Hematopoietic multipotent progenitor cell treated with erythropoietin and hydrocortisone succinate and interleukin-3 and kit ligand, for 15 days (in vitro differentiated cells): ENCODE measurements around the gene DNAJB14.
"Not testable (repeated sequence)": the region's sequence is repeated elsewhere in the genome, so short reads cannot be mapped to it uniquely, and the experiment has no call there.

ENCODE experiments used
- DNase-seq: peaks from one replicate; pipeline ENCODE4 v3.0.0-alpha.2; 2015; ENCODE audit warnings: low spot score

Gene DNAJB14

GRCh38 chr4:99946356-99947189 is at the start of gene DNAJB14:
DNAJB14 (minus strand) TSS chr4:99946618; CDS start chr4:99946571, 47 bp downstream.
- DNase-seq: peak; percentile 72

DNA sequence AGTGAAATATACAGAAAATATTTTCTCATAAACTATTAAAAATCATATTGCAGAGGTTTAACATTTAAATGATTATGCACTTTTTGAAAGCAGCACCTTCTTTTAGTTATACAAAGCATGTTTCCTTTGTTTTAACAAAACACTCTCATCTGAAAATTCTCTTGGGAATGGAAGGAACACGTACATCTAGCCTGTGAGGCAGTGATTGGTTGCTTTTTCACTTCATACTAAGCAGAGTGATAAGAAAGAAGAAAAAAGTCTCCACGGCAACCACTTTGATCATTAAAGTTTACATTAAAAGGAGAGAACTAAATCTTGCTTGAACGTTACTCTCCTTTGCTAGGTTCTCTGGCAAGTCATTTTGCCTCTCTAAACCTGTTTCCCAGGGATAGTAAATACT is 45.3 kb upstream of the DNAJB14 start:
- DNase-seq: no peak

DNA sequence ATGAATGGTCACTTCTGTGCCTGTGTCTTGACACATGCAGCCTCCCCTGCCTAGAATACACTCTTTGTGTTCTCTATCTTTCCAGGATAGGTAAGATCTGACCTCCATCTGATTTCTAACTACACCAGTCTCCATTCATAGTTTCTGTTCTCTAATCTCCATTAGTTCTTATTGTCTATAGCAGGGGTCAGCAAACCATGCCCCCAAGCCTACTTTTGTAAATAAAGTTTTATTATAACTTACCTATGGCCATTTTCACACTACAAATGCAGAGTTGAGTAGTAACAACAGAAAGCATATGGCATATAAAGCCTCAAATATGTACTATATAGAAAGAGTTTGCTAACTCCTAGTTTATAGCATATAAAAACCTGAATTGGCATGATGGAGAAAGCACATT is 41.3 kb upstream of the DNAJB14 start:
- DNase-seq: no peak

- DNase-seq: no peak
Observed at GRCh38 chr4:99986792-99987191, 40.4 kb upstream of the DNAJB14 start.

- no peak for DNase-seq
Observed at GRCh38 chr4:99983289-99983943, 37.0 kb upstream of the DNAJB14 start.

DNA sequence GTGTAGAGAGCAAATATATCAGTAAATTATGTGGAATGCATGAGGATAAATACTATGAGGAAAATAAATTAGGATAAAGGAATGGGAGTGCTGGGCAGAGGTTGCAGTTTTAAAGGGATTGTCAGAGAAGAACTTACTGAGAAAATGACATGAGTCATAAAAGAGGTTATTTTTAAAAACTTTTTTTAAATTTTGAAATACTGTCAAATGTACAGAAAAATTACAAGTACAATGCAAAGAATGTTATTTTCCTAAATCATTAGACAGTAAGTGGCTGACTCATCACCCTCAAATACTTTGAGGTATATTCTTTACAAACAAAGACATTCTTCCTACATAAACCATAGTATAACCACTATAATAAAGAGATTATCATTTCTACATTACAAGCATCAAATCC is 33.5 kb upstream of the DNAJB14 start:
- no peak for DNase-seq

DNA sequence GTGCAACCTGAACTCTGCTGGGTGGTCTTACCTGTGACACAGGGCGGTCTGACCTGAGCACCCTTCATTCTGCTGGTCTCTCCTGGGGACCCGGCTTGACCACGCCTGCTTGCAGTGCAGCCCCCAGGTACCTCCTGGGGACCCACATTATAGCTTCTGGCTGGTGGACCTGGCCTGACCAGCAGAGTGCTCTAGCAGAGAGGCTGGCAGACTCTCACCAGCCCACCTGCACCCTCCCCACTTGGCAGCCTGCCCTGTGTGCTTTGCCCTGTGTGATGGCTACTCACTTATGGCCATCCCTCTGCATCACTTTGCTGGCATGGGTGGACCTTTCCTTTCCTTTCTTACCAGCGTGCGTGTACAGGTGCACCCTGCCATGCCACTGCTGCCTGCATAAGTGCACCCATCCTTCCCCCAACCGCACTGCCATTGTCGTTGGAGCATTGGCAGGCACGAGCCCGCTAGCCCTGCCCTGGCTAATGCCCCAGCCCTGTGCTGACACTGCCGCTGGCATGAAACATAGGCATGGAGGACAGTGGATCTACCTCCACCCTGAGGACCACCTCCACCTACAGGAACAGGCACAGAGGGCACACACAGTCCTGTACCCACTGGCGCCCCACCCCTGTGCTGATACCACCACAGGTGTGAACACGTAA is 25.2 kb upstream of the DNAJB14 start:
- no peak for DNase-seq

GRCh38 chr4:99968330-99968729 is 21.9 kb upstream of the DNAJB14 start:
- DNase-seq: no peak

DNA sequence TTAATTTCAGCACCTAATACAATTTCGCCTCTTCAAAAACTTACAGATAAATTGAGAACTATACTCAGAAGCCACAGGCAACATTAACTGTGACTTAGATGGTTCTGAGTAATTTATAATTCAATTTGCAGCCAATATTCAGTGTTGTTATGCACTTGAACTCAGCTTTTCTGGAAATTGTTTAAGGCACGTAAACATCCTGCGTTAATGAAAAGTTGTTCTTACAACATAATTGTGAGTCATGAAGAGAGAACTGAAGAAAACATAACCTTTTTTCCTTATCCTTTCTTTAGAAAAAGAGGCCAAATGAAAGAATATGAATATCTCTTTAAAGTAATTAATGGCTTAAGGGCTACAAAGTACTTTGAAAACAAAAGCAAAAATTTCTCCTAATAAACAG is 20.3 kb upstream of the DNAJB14 start:
- DNase-seq: no peak

- DNase-seq: no peak
Observed at GRCh38 chr4:99965674-99966350, 19.4 kb upstream of the DNAJB14 start.

DNA sequence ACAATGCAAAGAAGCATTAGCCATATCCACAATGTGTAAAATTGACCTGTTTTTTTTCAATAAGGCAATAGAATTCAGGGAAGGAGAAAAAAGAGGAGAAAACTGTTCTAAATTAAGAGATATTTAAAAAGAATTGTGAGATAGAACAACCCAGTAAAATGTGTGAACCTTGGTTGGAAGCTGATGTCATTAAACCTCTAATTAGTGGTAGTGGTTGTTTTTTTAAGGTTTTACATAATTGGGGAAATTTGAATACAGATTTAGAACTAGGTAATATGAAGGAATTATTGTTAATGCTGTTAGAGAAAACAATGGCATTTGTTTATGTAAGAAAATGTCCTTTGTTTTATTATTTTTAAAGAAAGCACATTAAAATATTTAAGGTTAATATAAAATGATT is 18.8 kb upstream of the DNAJB14 start:
- DNase-seq: no peak

- DNase-seq: no peak
Observed at GRCh38 chr4:99961711-99962110, 15.3 kb upstream of the DNAJB14 start.

DNA sequence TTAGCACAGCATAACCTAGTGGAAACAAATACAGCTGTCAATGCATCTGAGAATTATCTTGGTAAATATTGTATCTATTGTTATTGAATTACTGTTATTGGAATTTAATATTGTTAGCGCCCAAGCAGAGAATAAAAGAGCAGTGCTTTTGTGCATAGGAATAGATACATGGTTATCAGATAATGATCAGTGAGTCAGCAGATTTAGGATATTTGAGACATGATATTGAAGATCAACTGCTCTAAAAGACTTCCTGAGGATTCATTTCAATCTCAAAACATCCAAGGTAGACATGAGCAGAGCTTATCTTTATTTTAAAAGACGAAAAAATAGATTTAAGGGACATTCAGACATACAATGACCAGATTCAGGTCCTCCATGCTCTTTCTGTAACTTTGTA is 14.2 kb upstream of the DNAJB14 start:
- DNase-seq: no peak

GRCh38 chr4:99958207-99958606 is 11.8 kb upstream of the DNAJB14 start:
- not testable (repeated sequence) for DNase-seq

DNA sequence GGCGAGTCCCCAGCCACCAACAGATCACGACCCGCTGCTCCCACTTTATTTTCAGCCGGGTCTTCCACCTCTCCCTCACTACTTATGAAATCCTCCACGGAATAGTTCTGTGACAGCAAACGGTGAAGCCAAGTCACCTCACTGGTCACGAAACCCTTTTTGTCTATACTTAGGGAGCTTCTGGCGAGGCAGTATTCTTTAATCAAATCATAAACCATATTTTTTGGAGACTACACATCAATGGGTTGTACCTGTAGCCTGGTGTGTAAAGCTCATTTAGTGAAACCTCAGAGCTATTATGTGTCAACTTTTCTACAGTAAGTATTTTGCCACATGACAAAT is 4.5 kb upstream of the DNAJB14 start:
- DNase-seq: no peak

GRCh38 chr4:99949999-99950912 is 3.8 kb upstream of the DNAJB14 start, which contains the start of gene H2AZ1:
H2AZ1 (minus strand) TSS chr4:99950275; CDS start chr4:99950170, 105 bp downstream.
- peak; percentile 97 for DNase-seq

- DNase-seq: peak; percentile 93
Observed at GRCh38 chr4:99949034-99949998, 2.9 kb upstream of the DNAJB14 start.

DNA sequence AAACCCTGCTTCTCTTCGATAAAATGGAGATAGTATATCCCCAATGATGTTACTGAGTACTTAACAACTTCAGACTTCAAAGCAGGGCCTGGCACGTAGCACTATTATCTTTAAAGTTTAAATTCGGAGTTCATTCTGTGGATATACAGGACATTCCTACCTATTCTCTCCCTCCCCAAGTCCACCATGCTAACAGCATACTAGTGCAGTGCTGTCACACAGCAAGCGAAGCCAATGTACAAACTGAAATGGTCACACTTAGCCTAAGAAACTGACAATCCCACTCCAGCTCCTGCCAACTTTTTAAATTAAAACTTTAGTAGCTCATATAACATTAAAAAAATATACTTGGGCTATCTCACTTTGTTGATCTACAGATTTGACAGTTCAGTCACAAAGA is 1.2 kb upstream of the DNAJB14 start:
- DNase-seq: no peak

- DNase-seq: no peak
Observed at GRCh38 chr4:99947190-99947578, 766 bp upstream of the DNAJB14 start.

- no peak for DNase-seq
Observed at GRCh38 chr4:99945718-99946355, 581 bp downstream of the DNAJB14 start.
